Stimulated activated CD8-positive, alpha-beta memory T cell treated with anti-CD3 and anti-CD28 coated beads, Interleukin-4, amount 100 ng/mL, for 4 hours (primary cell): ENCODE data around the gene PPIF.
"Not testable (repeated sequence)": the region's sequence is repeated elsewhere in the genome, so short reads cannot be mapped to it uniquely, and the experiment has no call there.

Source experiments
- DNase-seq, 2 donors: peaks; one replicate each; pipeline ENCODE4 v3.0.0-alpha.2; 2020; ENCODE audit warnings: low read depth in 2 of 2, low spot score in 1 of 2

Gene PPIF

DNA sequence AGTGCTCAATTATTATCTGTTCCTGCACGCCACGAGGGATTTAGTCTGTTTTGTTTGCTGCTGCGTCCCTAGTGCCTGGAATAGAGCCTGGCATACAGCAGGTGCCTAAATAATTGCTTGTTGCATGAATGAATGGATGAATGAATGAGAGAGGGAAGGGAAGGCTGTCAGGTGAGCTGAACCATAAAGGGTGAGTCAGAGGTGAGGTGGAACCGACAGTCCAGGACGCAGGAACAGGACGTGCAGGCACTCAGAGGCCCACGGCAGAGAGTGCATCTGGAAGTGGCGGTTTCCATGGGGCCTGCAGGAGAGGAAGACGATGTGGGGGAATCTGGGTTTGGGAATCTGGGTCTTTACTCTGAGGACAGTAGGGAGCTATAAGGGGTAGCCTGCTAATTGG, 17.7 kb upstream of the PPIF start:
- DNase-seq = no peak

DNA sequence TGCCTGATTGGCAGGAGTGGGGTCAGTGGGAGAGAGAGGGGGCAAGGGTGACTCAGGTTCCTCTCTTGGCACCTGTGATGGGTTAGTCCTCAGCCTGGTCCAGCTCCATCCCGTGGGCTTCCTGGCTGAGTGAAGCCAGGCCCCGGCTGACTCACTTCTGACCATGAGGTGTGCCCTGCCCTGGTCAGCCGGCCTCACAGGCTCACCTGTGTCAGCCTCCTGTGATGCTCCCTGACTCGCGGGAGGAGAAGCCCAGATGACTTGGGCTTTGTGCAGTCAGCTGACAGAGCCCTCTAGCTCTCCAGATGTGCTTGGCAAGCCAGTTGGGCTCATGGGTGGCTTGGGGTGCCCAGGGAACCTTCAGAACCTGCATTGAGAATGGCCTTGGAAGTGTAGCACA, 16.0 kb upstream of the PPIF start:
- DNase-seq = no peak

GRCh38 chr10:79331709-79332108, 15.6 kb upstream of the PPIF start:
- DNase-seq = peak; percentile 43 to 67

DNA sequence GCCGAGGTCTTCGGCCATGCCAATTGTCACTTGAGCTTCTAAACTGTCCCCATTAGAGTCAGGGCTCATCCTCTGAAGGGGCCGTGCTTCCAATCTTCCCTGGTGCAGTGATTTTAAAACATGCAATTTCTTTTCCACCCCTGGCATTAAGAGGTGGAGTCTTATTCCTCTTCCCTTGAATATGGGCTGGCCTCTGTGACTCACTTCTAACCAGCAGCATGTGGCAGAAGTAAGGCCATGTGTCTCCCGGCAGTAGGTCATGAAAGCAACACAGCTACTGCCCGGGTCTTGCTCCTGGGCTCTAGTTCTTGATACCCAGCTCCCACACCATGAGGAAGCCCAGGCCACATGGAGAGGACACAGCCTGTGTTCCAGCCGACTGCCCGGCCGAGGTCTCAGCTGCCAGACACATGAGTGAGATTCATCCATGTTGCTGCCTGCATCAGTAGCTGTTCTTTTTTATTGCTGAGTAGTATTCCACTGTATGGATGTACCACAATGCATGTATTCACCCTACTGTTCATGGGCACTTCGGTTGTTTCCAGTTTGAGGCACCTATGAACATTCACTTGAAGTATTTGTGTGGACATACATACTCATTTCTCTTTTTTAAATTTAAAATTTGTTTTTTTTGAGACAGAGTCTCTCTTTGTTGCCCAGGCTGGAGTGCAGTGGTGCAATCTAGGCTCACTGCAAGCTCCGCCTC, 14.5 kb upstream of the PPIF start:
- DNase-seq = not testable (repeated sequence)

DNA sequence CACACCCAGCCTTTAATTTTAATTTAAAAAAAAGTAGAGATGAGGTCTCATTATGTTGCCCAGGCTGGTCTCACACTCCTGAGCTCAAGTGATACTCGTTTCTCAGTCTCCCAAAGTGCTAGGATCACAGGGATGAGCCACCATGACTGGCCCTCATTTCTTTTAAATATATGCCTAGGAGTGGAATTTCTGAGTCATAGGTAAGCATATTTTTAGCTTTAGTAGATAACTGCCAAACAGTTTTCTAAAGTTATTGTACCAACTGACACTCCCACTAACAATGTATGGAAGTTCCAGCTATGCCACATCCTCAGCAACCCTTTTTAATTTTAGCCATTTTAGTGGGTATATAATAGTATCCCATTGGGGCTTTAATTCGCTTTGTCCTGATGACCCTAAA, 13.8 kb upstream of the PPIF start:
- no peak for DNase-seq

GRCh38 chr10:79334573-79334972, 12.7 kb upstream of the PPIF start:
- no peak for DNase-seq

DNA sequence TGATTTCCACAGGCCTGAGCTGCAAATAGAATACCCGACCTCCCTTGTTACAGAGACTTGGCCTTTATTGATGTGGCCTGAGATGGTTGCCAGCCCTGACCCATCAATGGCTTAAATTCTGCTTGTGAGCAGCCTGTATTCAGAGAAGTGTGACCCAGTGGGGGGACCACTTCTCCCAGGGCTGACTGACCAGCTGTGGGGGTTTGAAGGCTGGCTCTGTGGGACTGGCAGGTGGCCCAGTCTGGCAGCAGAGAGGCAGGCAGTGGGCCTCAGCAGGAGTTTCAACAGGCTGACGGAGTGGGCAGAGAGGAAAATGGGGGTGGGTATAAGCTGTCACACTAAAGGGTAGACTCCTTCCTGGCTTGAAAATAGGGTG, 12.2 kb upstream of the PPIF start:
- no peak for DNase-seq

GRCh38 chr10:79335470-79336235, 11.6 kb upstream of the PPIF start:
- DNase-seq = no peak

DNA sequence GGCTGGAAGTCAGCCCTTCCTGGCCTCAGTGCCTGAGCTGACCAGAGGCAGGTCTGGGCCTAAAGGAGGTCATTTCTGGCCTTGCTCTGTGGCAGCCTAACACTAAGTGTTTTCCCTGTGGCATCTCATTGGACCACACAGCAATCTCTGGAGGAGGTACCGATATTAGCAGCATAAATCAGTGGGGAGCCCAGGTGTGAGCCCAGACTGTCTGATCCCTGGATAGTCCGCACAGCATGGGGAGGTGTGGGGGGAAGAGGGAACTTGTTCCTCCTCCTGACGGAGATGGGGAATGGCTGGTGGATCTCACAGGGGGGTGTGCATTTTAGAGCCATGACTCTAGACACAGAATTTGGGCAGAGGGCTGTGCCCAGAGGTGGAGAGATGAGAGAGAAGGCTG, 11.0 kb upstream of the PPIF start:
- no peak for DNase-seq

- DNase-seq = no peak
Observed at GRCh38 chr10:79336739-79337138, 10.5 kb upstream of the PPIF start.

- not testable (repeated sequence) for DNase-seq
Observed at GRCh38 chr10:79337783-79338469, 9.3 kb upstream of the PPIF start.

DNA sequence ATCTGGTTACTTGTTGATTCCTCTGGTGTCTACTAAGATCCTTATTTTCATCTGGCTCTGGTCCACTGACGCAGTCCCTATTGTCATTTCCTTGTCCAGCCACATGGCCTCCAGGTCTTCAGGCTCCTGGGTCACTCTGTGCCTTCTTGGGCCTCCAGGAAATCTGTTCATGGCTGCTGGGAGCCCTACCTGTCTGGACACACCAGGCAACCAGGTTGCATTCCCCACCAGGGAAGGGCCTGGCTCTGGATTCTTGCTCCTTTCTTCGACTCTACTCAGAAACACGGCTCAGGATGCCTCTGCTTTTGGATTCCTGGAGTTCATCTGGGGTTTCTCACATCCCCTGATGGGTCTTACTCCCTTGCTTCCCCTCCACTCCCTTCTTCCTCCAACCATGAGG, 8.0 kb upstream of the PPIF start:
- DNase-seq = no peak

- no peak for DNase-seq
Observed at GRCh38 chr10:79340646-79341244, 6.5 kb upstream of the PPIF start.

DNA sequence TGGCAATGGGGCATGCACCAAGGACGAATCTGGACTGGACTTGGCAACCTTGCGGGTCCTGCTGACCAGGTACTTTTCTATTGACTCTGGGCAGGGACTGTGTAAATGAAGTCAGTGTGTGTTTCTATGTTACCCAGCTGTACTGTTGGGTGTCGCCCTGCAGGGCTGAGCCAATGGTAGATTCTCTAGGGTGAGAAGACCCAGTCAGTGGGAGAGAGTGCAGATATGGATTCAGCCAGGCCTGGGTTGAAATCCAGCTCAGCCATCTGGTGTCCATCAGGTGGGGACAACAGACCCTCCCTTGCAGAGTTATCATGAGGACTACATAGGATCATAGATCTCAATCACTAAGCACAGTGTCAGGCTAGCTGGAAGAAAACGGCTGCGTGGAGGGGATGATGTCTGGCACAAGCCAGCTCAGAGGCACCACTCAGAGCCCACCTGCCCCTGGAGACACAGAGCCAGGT, 4.9 kb upstream of the PPIF start:
- DNase-seq = no peak

DNA sequence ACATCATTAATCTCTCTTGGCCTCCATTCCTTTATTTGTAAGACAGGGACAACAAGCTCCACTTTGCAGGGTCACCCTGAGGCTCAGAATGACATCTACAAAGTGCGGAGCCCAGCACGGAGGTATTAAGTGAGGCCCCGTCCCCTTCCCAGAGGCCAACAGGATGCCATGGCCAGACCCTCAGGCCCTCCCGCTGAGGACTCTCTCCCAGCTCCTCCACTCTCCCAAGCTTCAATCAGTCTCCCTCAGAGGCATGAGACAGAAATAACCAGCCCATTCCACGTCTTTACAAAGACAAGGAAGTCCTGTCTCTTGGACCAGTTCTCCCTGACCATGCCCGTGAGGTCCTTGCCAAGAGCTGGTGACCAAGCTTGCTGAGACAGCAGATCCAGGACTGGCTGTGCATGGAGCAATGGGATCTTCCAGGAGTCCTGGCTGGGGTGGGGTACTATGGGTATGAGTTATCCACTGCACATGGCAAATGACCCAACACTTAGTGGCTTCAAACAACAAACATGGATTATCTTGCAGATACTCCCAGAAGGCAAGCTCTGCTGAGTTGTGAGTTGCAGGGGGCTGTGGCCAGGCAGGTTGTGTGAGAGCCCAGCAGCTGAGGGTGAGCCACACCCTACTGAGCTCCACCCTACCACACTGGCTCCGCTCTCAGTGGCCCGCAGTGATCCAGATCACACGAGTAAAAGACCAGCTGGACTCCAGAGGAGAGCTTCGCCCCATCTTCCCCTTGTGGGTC, 4.3 kb upstream of the PPIF start:
- DNase-seq = no peak

GRCh38 chr10:79344502-79345195, 2.6 kb upstream of the PPIF start:
- DNase-seq = no peak

DNA sequence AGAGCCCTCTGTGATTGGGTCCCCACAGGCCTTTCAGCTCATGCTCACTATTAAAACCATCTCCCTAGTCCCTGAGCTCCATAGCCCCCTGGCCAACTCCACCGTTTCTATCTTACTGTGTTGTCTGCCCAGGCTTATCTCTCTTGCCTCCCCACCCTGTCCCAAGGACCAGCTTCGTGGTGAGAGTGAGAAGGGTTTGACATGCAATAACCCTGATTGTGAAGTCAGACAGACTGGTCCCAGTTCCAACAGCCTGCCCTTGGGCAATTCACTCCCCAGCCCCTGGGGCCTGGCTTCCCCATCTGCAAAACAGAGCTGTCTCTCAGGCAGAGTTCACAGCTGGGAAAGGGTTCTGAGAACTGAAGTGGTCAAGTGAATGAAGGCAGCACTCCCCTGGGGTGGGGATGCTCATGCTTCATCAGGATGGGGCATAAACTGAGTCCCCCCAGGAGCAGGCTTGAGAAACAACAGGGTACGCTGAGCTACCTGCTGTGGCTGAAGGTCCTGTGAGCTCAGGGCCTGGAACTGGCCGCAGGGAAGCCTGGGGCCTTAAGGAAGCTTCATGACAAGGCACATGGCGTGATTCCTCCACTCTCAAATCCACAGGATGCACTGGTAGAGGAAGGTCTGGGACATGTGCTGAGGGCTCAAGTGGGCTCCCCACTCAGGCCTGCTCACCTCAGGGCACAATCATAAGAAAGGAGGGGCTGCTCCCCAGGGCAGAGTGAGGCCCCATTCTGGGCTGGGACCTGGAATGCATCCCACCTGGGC, 1.8 kb upstream of the PPIF start:
- DNase-seq = no peak

DNA sequence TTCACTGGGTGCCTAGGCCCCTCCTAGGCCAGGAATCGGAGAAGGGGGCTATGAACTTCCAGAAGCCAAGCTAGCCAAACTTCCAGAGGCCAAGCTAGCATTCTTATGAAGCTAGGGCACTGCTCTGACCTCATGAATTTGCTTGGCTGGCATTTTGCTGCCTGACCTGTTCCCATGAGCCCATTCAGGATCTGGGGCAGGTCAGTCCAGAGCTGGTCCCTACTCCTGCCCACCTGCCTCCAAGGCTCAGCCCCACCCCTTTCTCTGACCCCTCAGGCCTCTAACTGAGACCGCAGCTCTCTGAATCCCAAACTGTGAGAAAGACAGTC, 1.3 kb upstream of the PPIF start:
- no peak for DNase-seq

- no peak for DNase-seq
Observed at GRCh38 chr10:79346388-79347225, 662 bp upstream of the PPIF start.
